Measurements from ENCODE around the gene BRF1. TPM values are rescaled to one million over a fixed set of nuclear protein-coding genes. Genes with fewer than 3 reads are reported as not detected.
A peak's percentile ranks its signal among the peaks of the same experiment; 100 is the strongest.

BRF1 gene
- total RNA-seq, 1 experiment from 2014 or later, result 41.8 TPM

GRCh38 chr14:105169776-105170655, 130.8 kb downstream of the BRF1 start:
- peak; percentile 65 for DNase-seq (ENCODE audit: low spot score)
- ChIA-PET CTCF (interaction anchor here (0.9 kb wide), 1 partner anchor 30 kb away, joined by 4 read pairs; no protein-coding TSS in a partner anchor), POLR2A (ENCODE audit: low non-redundant PET) (interaction anchor here (0.5 kb wide), 2 partner anchors 97 to 321 kb away, joined by 3 to 7 read pairs; partner anchors contain the start of gene TEDC1)
- Histone ChIP-seq H3K9me3 (ENCODE audit: low read depth, low read length, poor library complexity, severe bottlenecking) (no peaks in the 10 kb centered on the region), H3K4me3 (ENCODE audit: low read depth, low read length, poor library complexity, severe bottlenecking) (no peak overlapping the region), H3K27me3 (replicated peaks; ENCODE audit: insufficient read depth, low read depth, low read length, poor library complexity) (no peaks in the 10 kb centered on the region), H3K27ac (ENCODE audit: low read depth, low read length, poor library complexity, severe bottlenecking) (peak overlapping the region; percentile 76), H3K36me3 (ENCODE audit: insufficient read depth, low read length, poor library complexity, severe bottlenecking) (no peaks in the 10 kb centered on the region), H3K4me1 (ENCODE audit: insufficient read depth, low read length, poor library complexity, severe bottlenecking) (peaks cover 49% of the 10 kb centered on the region)
- intact Hi-C loops (cut with micrococcal nuclease; ENCODE audit: unreplicated experiment), result loop anchor here (5.0 kb wide), 1 partner anchor 78 kb away; no protein-coding TSS in a partner anchor
- TF ChIP-seq EZH2 (IDR thresholded peaks at IDR 0.05; ENCODE audit: borderline replicate concordance, low read depth, low read length, poor library complexity, severe bottlenecking) (no peak), CTCF (conservative IDR thresholded peaks at IDR 0.05; ENCODE audit: low read depth, low read length) (no peak)
- BruUV-seq (replicated peaks), result no TSS peak

- Histone ChIP-seq H3K27ac (ENCODE audit: low read depth, low read length, poor library complexity, severe bottlenecking) (peak overlapping the region; percentile 76), H3K27me3 (replicated peaks; ENCODE audit: insufficient read depth, low read depth, low read length, poor library complexity) (no peaks in the 10 kb centered on the region), H3K4me3 (ENCODE audit: low read depth, low read length, poor library complexity, severe bottlenecking) (peak overlapping the region; percentile 40), H3K36me3 (ENCODE audit: insufficient read depth, low read length, poor library complexity, severe bottlenecking) (no peaks in the 10 kb centered on the region), H3K9me3 (ENCODE audit: low read depth, low read length, poor library complexity, severe bottlenecking) (no peaks in the 10 kb centered on the region), H3K4me1 (ENCODE audit: insufficient read depth, low read length, poor library complexity, severe bottlenecking) (peaks cover 49% of the 10 kb centered on the region)
- BruUV-seq (replicated peaks), result no TSS peak
- DNase-seq (ENCODE audit: low spot score), result peak; percentile 77
- ChIA-PET POLR2A (ENCODE audit: low non-redundant PET) (no interaction called here), CTCF (interaction anchor here (0.9 to 1.0 kb wide), 2 partner anchors 31 to 183 kb away, joined by 4 read pairs; no protein-coding TSS in a partner anchor)
- intact Hi-C loops (cut with micrococcal nuclease; ENCODE audit: unreplicated experiment), result no loop called here
- no peak for TF ChIP-seq EZH2 (IDR thresholded peaks at IDR 0.05; ENCODE audit: borderline replicate concordance, low read depth, low read length, poor library complexity, severe bottlenecking)
- TF ChIP-seq CTCF (conservative IDR thresholded peaks at IDR 0.05; ENCODE audit: low read depth, low read length), result peak; percentile 82
These were observed 131.8 kb downstream of the BRF1 start for GRCh38 chr14:105168979-105169507.

GRCh38 chr14:105168496-105168978, 132.3 kb downstream of the BRF1 start, which contains the start of gene JAG2:
Gene JAG2, minus strand, starts transcription at chr14:105168776. Its CDS starts 356 bp downstream, at chr14:105168420.
- peak within 1 kb of the TSS; percentile 76 for H3K27ac ChIP-seq (ENCODE audit: low read depth, low read length, poor library complexity, severe bottlenecking)
- H3K4me1 ChIP-seq (ENCODE audit: insufficient read depth, low read length, poor library complexity, severe bottlenecking), result peaks cover 53% of the 10 kb centered on the region
- CTCF ChIA-PET, result interaction anchor here (0.6 to 1.0 kb wide), 2 partner anchors 80 to 184 kb away, joined by 3 to 4 read pairs; partner anchors contain the start of gene BTBD6
- H3K4me3 ChIP-seq (ENCODE audit: low read depth, low read length, poor library complexity, severe bottlenecking), result peak within 1 kb of the TSS; percentile 55
- intact Hi-C loops (cut with micrococcal nuclease; ENCODE audit: unreplicated experiment), result no loop called here
- TF ChIP-seq EZH2 (IDR thresholded peaks at IDR 0.05; ENCODE audit: borderline replicate concordance, low read depth, low read length, poor library complexity, severe bottlenecking) (no peak), CTCF (conservative IDR thresholded peaks at IDR 0.05; ENCODE audit: low read depth, low read length) (no peak)
- no peaks in the 10 kb centered on the region for H3K27me3 ChIP-seq (replicated peaks; ENCODE audit: insufficient read depth, low read depth, low read length, poor library complexity)
- no peaks in the 10 kb centered on the region for H3K36me3 ChIP-seq (ENCODE audit: insufficient read depth, low read length, poor library complexity, severe bottlenecking)
- no peaks in the 10 kb centered on the region for H3K9me3 ChIP-seq (ENCODE audit: low read depth, low read length, poor library complexity, severe bottlenecking)
- BruUV-seq (replicated peaks), result no TSS peak
- POLR2A ChIA-PET (ENCODE audit: low non-redundant PET), result no interaction called here
- DNase-seq (ENCODE audit: low spot score), result peak; percentile 73

All from A673 (cell line).